Endothelial cell of umbilical vein (primary cell): ENCODE measurements around the gene TMEM191C. TPM values are rescaled to one million over a fixed set of nuclear protein-coding genes. Genes with fewer than 3 reads are reported as not detected.
"Not testable (repeated sequence)": the region's sequence is repeated elsewhere in the genome, so short reads cannot be mapped to it uniquely, and the experiment has no call there.

Experiments used
- BruUV-seq: library from RNA; stranded (reverse); fragments of 400-500 nt; replicated peaks from 2 replicates; lab custom pipeline; 2021; lab: Mats Ljungman, UMichigan
- CTCF ChIA-PET: fragments of 300-600, 350-600 bp; sonication (Branson Sonifier 250); formaldehyde crosslinking; loops from one replicate; lab custom pipeline; 2021; ENCODE audit warnings: antibody characterized with exemption, inconsistent platforms; lab: Charles Lee
- POLR2A ChIA-PET: fragments of 300-600, 350-600 bp; sonication (Branson Sonifier 250); formaldehyde crosslinking; loops from one replicate; lab custom pipeline; 2021; ENCODE audit warnings: antibody characterized with exemption, inconsistent platforms; lab: Charles Lee
- DNase-seq: peaks from one replicate; pipeline ENCODE4 v3.0.0-alpha.2; 2011; ENCODE audit warnings: low read depth, low spot score
- FAIRE-seq: peaks from 2 replicates; lab custom pipeline; 2011; peaks lifted over from hg19 to GRCh38; lab: Jason Lieb, UNC
- H2AFZ ChIP-seq: 2 replicates; pipeline ENCODE4 v1.6.0; 2012; ENCODE audit warnings: low read depth, low read length, control low read depth, inconsistent platforms
- H3K27ac ChIP-seq: 2 replicates; pipeline ENCODE4 v1.5.1; 2011; ENCODE audit warnings: low read depth, mild to moderate bottlenecking, control low read depth, low read length, moderate library complexity; ENCODE audit not compliant: insufficient read depth
- H3K27me3 ChIP-seq, 2 experiments: 2 replicates each; pipeline versions ENCODE4 v1.6.0 to v1.6.1; 2011; ENCODE audit warnings: low read length in 2 of 2, mixed read lengths in 1 of 2; ENCODE audit not compliant: control insufficient read depth in 2 of 2, insufficient read depth in 2 of 2
- H3K36me3 ChIP-seq, 2 experiments: 2 replicates in 1 of 2; 3 replicates in 1 of 2; pipeline ENCODE4 v1.5.1; 2011; ENCODE audit warnings: low read length in 2 of 2, mild to moderate bottlenecking in 1 of 2, moderate library complexity in 1 of 2; ENCODE audit not compliant: control insufficient read depth in 2 of 2, insufficient read depth in 2 of 2; ENCODE audit errors: extremely low read depth in 1 of 2
- H3K4me1 ChIP-seq: 3 replicates; pipeline ENCODE4 v1.5.1; 2011; ENCODE audit warnings: mild to moderate bottlenecking, low read length; ENCODE audit not compliant: control insufficient read depth, insufficient read depth; ENCODE audit errors: extremely low read depth
- H3K4me2 ChIP-seq: 2 replicates; pipeline ENCODE4 v1.6.1; 2011; ENCODE audit warnings: low read length, control low read depth, mixed read lengths; ENCODE audit not compliant: insufficient read depth
- H3K4me3 ChIP-seq, 3 experiments: fragments of 200-600 bp in 1 of 3; sonication (generic), shearing (Covaris generic) in 1 of 3; replicated peaks in 1 of 3; 2 replicates each; pipeline ENCODE4 v1.5.1; 2011 to 2016; ENCODE audit warnings: control low read depth in 3 of 3, low read length in 3 of 3, mild to moderate bottlenecking in 2 of 3, inconsistent platforms in 1 of 3, low read depth in 1 of 3, moderate library complexity in 1 of 3; ENCODE audit not compliant: insufficient read depth in 1 of 3
- H3K79me2 ChIP-seq: 2 replicates; pipeline ENCODE4 v1.6.0; 2012; ENCODE audit warnings: low read length, inconsistent platforms; ENCODE audit not compliant: control insufficient read depth, insufficient read depth
- H3K9ac ChIP-seq: replicated peaks from 2 replicates; pipeline ENCODE3; 2011; ENCODE audit warnings: low read length, control low read depth; ENCODE audit not compliant: insufficient read depth; ENCODE audit errors: extremely low read depth
- H3K9me1 ChIP-seq: replicated peaks from 3 replicates; pipeline ENCODE4 v1.6.0; 2011; ENCODE audit warnings: mild to moderate bottlenecking, low read length; ENCODE audit not compliant: control insufficient read depth, insufficient read depth; ENCODE audit errors: extremely low read depth
- H3K9me3 ChIP-seq: replicated peaks from 2 replicates; pipeline ENCODE4 v1.5.1; 2012; ENCODE audit warnings: low read length, inconsistent platforms; ENCODE audit not compliant: control insufficient read depth, insufficient read depth
- H4K20me1 ChIP-seq: replicated peaks from 2 replicates; pipeline ENCODE3; 2011; ENCODE audit warnings: mild to moderate bottlenecking, low read length; ENCODE audit not compliant: control insufficient read depth, insufficient read depth; ENCODE audit errors: extremely low read depth
- dilution Hi-C: fragments of 300-500 bp; cut with MboI; formaldehyde crosslinking; loops from one replicate; pipeline ENCODE4 v1.15.0; 2019; ENCODE audit warnings: low sequenced_read_pairs; ENCODE audit not compliant: extremely low pct_ligation_motif_present
- intact Hi-C: fragments of 100-400 bp; cut with micrococcal nuclease; formaldehyde crosslinking; loops from one replicate; pipeline ENCODE4 v1.10.0; 2022
- polyA plus RNA-seq, 4 experiments: library from polyadenylated mRNA; depleted of rRNA in 3 of 4; stranded (reverse) in 3 of 4; unstranded in 1 of 4; fragments of >200 nt; gene quantifications; 2 replicates each; pipeline versions ENCODE4 v1.2.1 to v1.2.3, GENCODE V29; 2011 to 2012; ENCODE audit warnings: missing spikeins in 1 of 4
- total RNA-seq: library from RNA; stranded (reverse); gene quantifications from 2 replicates; pipeline ENCODE4 v1.2.3, GENCODE V29; 2021

The TMEM191C gene
- total and polyA plus RNA-seq, 2 donors (not counting 3 experiments of a cell fraction or from before 2014, with no cell fraction given): 0.47 to 1.2 TPM

DNA sequence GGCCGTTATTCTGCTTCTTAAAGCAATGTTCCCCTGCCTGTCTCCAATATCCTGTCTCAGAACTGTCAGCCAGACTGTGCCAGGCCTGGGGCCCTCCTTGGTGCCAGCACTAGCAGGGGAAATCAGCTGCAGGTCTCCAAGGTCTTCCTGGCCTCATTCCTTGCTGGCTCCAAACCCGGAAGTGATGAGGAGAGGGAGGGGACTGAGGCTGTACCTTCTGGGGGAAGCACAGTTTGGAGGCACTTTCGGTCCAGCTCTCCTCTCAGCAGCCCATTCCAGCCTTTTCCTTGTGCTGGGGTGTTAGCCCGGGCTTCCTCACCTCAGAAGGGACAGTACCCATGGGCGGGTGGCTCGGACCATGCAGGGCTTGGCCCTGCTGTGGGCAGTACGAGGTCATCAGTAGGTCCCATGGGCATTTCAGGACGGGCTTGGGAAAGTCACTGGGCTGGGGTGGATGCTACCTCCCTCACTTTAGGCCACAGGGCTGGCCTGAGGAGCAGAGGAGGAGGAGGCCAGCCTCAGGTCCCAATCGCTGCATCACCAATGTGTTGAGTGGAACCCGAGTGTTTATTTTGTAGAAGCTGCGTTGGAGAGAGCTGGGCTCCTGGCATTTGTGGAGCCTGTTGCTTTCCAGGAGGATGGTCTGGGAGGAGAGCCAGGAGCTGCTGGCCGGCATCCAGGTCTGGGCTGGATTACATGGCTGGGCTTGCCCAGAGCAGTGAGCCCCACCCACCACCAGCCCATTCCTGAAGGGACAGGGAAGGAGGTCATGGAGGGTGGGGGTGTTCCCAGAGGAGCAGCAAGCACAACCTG lies 31.0 kb upstream of the TMEM191C start:
- intact Hi-C loops, dilution Hi-C loops, POLR2A ChIA-PET, DNase-seq, BruUV-seq, H3K9ac ChIP-seq, FAIRE-seq, H3K4me2 ChIP-seq, H3K4me3 ChIP-seq, H4K20me1 ChIP-seq, H3K4me1 ChIP-seq, H3K36me3 ChIP-seq, H3K9me3 ChIP-seq, CTCF ChIA-PET, H2AFZ ChIP-seq, H3K27me3 ChIP-seq, H3K9me1 ChIP-seq, H3K27ac ChIP-seq, H3K79me2 ChIP-seq: not testable (repeated sequence)

DNA sequence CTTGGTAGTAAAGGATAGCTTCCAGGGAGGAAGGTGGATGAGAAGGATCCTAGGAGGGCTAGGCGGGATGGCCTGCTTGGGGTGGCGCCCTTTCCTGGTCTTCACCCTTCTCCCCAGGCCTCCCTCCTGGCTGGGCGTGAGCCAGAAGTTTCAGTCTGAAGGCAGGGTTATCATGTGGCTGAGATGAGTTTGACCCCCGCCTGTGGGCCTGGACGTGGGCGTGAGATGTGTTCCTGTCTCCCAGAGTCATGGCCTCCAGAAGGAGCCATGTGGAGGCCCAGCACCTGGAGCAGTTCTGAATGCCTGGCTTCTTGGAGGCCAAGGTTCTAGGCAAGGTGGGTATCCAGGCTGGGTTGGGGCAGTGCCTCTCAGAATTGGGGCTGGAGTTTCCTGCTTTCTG lies 29.2 kb upstream of the TMEM191C start:
- H3K9me3 ChIP-seq, CTCF ChIA-PET, H4K20me1 ChIP-seq, H3K27me3 ChIP-seq, H3K36me3 ChIP-seq, H3K79me2 ChIP-seq, H3K4me2 ChIP-seq, H3K4me3 ChIP-seq, DNase-seq, BruUV-seq, dilution Hi-C loops, H2AFZ ChIP-seq, H3K4me1 ChIP-seq, intact Hi-C loops, H3K9ac ChIP-seq, H3K27ac ChIP-seq, H3K9me1 ChIP-seq, POLR2A ChIA-PET, FAIRE-seq: not testable (repeated sequence)

DNA sequence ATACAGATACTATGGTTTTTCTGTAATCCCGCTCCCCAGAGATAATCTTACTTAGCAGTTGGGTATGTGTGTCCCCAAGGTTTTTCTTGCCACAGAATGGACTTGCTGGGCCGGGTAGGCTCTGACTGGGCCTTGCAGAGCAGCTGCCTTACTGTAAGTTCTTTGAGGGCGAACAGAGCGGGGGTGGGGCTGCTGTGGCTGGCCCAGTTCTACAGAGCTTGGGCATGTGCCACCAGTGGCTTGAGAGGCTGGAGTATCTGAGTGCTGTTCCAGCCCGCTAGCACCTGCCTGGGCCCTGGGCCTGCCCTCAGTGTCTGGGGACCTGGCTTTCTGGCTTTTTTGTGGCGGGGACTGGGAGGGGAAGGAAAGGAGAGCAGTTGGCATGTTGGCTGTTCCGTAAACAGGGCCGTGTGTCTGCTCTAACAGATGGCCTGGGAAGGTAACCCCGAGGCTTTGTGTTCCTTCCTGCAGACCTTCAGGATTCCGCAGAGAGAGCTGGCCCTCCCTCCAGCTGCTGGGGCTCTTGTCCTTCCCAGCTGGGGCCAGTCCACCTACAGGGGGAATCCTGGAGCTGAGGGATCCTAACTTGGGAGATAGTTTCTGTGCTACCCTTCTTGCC lies 27.1 kb upstream of the TMEM191C start:
- H4K20me1 ChIP-seq, H3K36me3 ChIP-seq, DNase-seq, H3K9me1 ChIP-seq, H3K79me2 ChIP-seq, H3K27ac ChIP-seq, H3K9me3 ChIP-seq, H3K4me3 ChIP-seq, intact Hi-C loops, H3K27me3 ChIP-seq, H3K9ac ChIP-seq, CTCF ChIA-PET, FAIRE-seq, H2AFZ ChIP-seq, H3K4me1 ChIP-seq, dilution Hi-C loops, POLR2A ChIA-PET, H3K4me2 ChIP-seq, BruUV-seq: not testable (repeated sequence)

DNA sequence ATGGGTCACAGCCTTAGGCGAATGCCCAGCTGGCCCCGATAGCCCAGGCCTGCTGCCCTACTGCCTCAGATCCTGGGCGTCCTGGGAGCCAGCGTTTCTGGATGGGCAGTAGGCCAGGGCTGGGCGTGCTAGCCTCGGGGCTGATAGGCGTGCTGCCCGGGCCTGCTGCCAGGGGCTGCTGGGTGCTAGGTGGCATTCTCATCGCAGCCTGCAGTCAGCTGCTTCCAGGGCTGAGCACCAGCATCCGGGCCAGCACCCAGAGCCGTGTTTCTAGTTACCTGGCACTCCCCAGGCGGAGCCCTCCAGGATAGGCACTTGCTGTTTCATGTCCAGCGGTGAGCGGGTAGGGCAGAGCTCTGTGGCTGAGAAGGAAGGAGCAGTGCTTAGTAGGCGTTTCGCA lies 26.5 kb upstream of the TMEM191C start:
- H3K27ac ChIP-seq, H3K9me1 ChIP-seq, H3K79me2 ChIP-seq, H3K4me1 ChIP-seq, BruUV-seq, dilution Hi-C loops, FAIRE-seq, H4K20me1 ChIP-seq, H3K36me3 ChIP-seq, intact Hi-C loops, H3K4me3 ChIP-seq, H3K9ac ChIP-seq, CTCF ChIA-PET, H3K4me2 ChIP-seq, H2AFZ ChIP-seq, DNase-seq, H3K9me3 ChIP-seq, POLR2A ChIA-PET, H3K27me3 ChIP-seq: not testable (repeated sequence)
